IMR-90 (cell line): ENCODE measurements around the gene ARHGAP15. TPM values are rescaled to one million over a fixed set of nuclear protein-coding genes. Genes with fewer than 3 reads are reported as not detected.

Experiments used
- ATAC-seq: fragments of 200-7000 bp; cut with Tn5 transposase; 2 replicates; pipeline ENCODE4 v1.9.1; 2020; ENCODE audit warnings: low read depth, mild to moderate bottlenecking, moderate library complexity
- BruUV-seq: library from RNA; stranded (reverse); fragments of 400-500 nt; replicated peaks from 2 replicates; lab custom pipeline; 2021; lab: Mats Ljungman, UMichigan
- CTCF ChIA-PET: fragments of 300-600 bp; formaldehyde crosslinking; extraction: SDS; loops from one replicate; lab custom pipeline; 2021; ENCODE audit warnings: antibody characterized with exemption; lab: Yijun Ruan, JAX
- POLR2A ChIA-PET: fragments of 300-600 bp; sonication (Branson Sonifier 250); formaldehyde crosslinking; loops from one replicate; lab custom pipeline; 2022; ENCODE audit warnings: antibody characterized with exemption; ENCODE audit not compliant: unreplicated experiment; lab: Charles Lee
- DNase-seq: peaks from one replicate; pipeline ENCODE4 v3.0.0; 2013
- H2AFZ ChIP-seq: replicated peaks from 2 replicates; pipeline ENCODE3; 2013; ENCODE audit warnings: low read length, mild to moderate bottlenecking; ENCODE audit not compliant: poor library complexity
- H2AK5ac ChIP-seq: 2 replicates; pipeline ENCODE4 v1.6.1; 2013; ENCODE audit warnings: low read depth, low read length, inconsistent platforms
- H2AK9ac ChIP-seq: replicated peaks from 2 replicates; pipeline ENCODE3; 2013; ENCODE audit warnings: mild to moderate bottlenecking, low read depth, low read length, moderate library complexity; ENCODE audit not compliant: poor library complexity
- H2BK120ac ChIP-seq: 2 replicates; pipeline ENCODE4 v1.6.1; 2013; ENCODE audit warnings: low read depth, low read length, inconsistent platforms
- H2BK15ac ChIP-seq: 3 replicates; pipeline ENCODE4 v1.6.1; 2013; ENCODE audit warnings: low read depth, low read length, inconsistent platforms
- H2BK20ac ChIP-seq: 2 replicates; pipeline ENCODE4 v1.6.1; 2013; ENCODE audit warnings: low read depth, mild to moderate bottlenecking, inconsistent platforms, low read length, moderate library complexity
- H2BK5ac ChIP-seq: 2 replicates; pipeline ENCODE4 v1.6.1; 2013; ENCODE audit warnings: mild to moderate bottlenecking, low read depth, low read length, inconsistent platforms; ENCODE audit not compliant: poor library complexity, severe bottlenecking
- H3K14ac ChIP-seq: replicated peaks from 2 replicates; pipeline ENCODE4 v1.6.1; 2013; ENCODE audit warnings: low read depth, low read length, inconsistent platforms
- H3K18ac ChIP-seq: 2 replicates; pipeline ENCODE4 v1.6.1; 2013; ENCODE audit warnings: low read depth, low read length, control low read depth
- H3K23ac ChIP-seq: 2 replicates; pipeline ENCODE4 v1.6.1; 2013; ENCODE audit warnings: low read depth, low read length, inconsistent platforms
- H3K27ac ChIP-seq: 2 replicates; pipeline ENCODE4 v1.5.1; 2013; ENCODE audit warnings: mild to moderate bottlenecking, control low read depth, low read length; ENCODE audit not compliant: insufficient read depth
- H3K27me3 ChIP-seq: 2 replicates; pipeline ENCODE4 v1.6.1; 2013; ENCODE audit warnings: low read length; ENCODE audit not compliant: control insufficient read depth, insufficient read depth
- H3K36me3 ChIP-seq: 2 replicates; pipeline ENCODE4 v1.6.1; 2013; ENCODE audit warnings: low read length, mixed read lengths; ENCODE audit not compliant: control insufficient read depth, insufficient read depth
- H3K4ac ChIP-seq: 2 replicates; pipeline ENCODE4 v1.6.1; 2013; ENCODE audit warnings: low read depth, low read length, inconsistent platforms
- H3K4me1 ChIP-seq: 2 replicates; pipeline ENCODE4 v1.6.1; 2013; ENCODE audit warnings: low read length, mixed read lengths; ENCODE audit not compliant: control insufficient read depth, insufficient read depth
- H3K4me2 ChIP-seq: 2 replicates; pipeline ENCODE4 v1.6.1; 2013; ENCODE audit warnings: low read depth, mild to moderate bottlenecking, control low read depth, low read length, moderate library complexity
- H3K4me3 ChIP-seq: 2 replicates; pipeline ENCODE4 v1.5.1; 2013; ENCODE audit warnings: low read depth, mild to moderate bottlenecking, control low read depth, low read length, moderate library complexity; ENCODE audit not compliant: insufficient read depth
- H3K56ac ChIP-seq: 2 replicates; pipeline ENCODE4 v1.6.1; 2013; ENCODE audit warnings: low read length, inconsistent platforms; ENCODE audit not compliant: insufficient read depth; ENCODE audit errors: extremely low read depth
- H3K79me1 ChIP-seq, 2 experiments: 2 replicates each; pipeline ENCODE4 v1.6.1; 2013; ENCODE audit warnings: low read length in 2 of 2, inconsistent platforms in 1 of 2, low read depth in 1 of 2
- H3K9ac ChIP-seq: 2 replicates; pipeline ENCODE4 v1.6.1; 2013; ENCODE audit warnings: low read depth, low read length, control low read depth
- H3K9me1 ChIP-seq: 2 replicates; pipeline ENCODE4 v1.6.1; 2013; ENCODE audit warnings: low read length, inconsistent platforms; ENCODE audit not compliant: insufficient read depth
- H3K9me3 ChIP-seq: 2 replicates; pipeline ENCODE4 v1.6.1; 2013; ENCODE audit warnings: low read length; ENCODE audit not compliant: control insufficient read depth, insufficient read depth
- H4K20me1 ChIP-seq: 2 replicates; pipeline ENCODE4 v1.6.1; 2013; ENCODE audit warnings: low read length, inconsistent platforms; ENCODE audit not compliant: insufficient read depth
- H4K5ac ChIP-seq: 2 replicates; pipeline ENCODE4 v1.6.1; 2013; ENCODE audit warnings: mild to moderate bottlenecking, low read depth, low read length, control low read depth
- H4K8ac ChIP-seq, 2 experiments: 2 replicates each; pipeline ENCODE4 v1.6.1; 2013; ENCODE audit warnings: low read depth in 2 of 2, low read length in 2 of 2, control low read depth in 1 of 2, inconsistent platforms in 1 of 2
- H4K91ac ChIP-seq: 2 replicates; pipeline ENCODE4 v1.6.1; 2013; ENCODE audit warnings: low read depth, low read length, inconsistent platforms; ENCODE audit not compliant: insufficient read depth
- CEBPB ChIP-seq: IDR thresholded peaks from 2 replicates; pipeline ENCODE4 v1.6.1; 2012; ENCODE audit warnings: low read depth, low read length, improper control_type of control experiment
- RAD21 ChIP-seq: IDR thresholded peaks from 2 replicates; pipeline ENCODE4 v1.6.1; 2012; ENCODE audit warnings: low read length, improper control_type of control experiment
- SMC3 ChIP-seq: fragments of 150-350 bp; IDR thresholded peaks from 2 replicates; pipeline ENCODE4 v1.6.1; 2016; ENCODE audit warnings: low read depth, mild to moderate bottlenecking, antibody characterized with exemption, low read length, moderate library complexity
- WGBS, 2 experiments: methylation state at CpG; one replicate each; pipeline versions ENCODE4 v1.1.5 to v1.1.7; 2013; ENCODE audit warnings: missing lambda C conversion rate in 2 of 2; ENCODE audit not compliant: insufficient read length in 1 of 2; ENCODE audit errors: extremely low coverage in 2 of 2; 5-methylcytosine and 5-hydroxymethylcytosine counted together
- dilution Hi-C: fragments of 300-500 bp; cut with HindIII; formaldehyde crosslinking; loops from one replicate; pipeline ENCODE4 v1.14.3; 2018; ENCODE audit warnings: low sequenced_read_pairs; ENCODE audit not compliant: unreplicated experiment
- in situ Hi-C: fragments of 300-500 bp; cut with MboI; formaldehyde crosslinking; loops from 3 replicates; pipeline ENCODE4 v1.14.3; 2019; ENCODE audit warnings: low sequenced_read_pairs, inconsistent platforms, mixed read lengths
- intact Hi-C: fragments of 100-400 bp; cut with micrococcal nuclease; formaldehyde crosslinking; loops from 2 replicates; pipeline ENCODE4 v1.10.0; 2022
- polyA plus RNA-seq, 3 experiments: library from polyadenylated mRNA; depleted of rRNA; stranded (reverse); fragments of >200 nt; gene quantifications; 2 replicates each; pipeline ENCODE4 v1.2.3, GENCODE V29; 2012; ENCODE audit warnings: low replicate concordance in 1 of 3
- total RNA-seq: library from RNA; depleted of rRNA; stranded (reverse); fragments of >200 nt; gene quantifications from 2 replicates; pipeline ENCODE4 v1.2.3, GENCODE V29; 2012

ARHGAP15 gene
- total and polyA plus RNA-seq, 2 of the 4 experiments (the other 2 are of a cell fraction) = not detected

DNA sequence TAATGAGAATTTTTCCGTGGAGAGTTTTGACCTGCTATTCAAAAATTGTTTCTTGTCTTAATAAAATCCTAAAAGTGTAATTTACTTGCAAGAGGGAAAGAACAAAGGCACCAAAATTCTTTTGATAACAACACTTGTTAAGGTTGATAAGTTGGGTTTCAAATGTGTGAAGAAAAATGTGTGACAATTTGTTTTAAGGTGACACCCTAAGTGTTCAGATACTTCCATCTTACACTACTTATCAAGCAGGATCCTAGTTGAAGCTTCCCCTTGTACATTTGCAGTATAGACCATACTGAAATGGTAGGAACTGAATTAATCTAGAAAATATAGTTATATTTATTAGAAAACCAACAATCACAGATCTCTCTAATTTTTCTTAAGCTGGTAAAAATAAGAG is 204.6 kb downstream of the ARHGAP15 start:
- H3K79me1 ChIP-seq = no peaks in the 10 kb centered on the region
- H3K14ac ChIP-seq = no peak overlapping the region
- TF ChIP-seq RAD21 (no peak), SMC3 (no peak), CEBPB (no peak)
- H3K4me2 ChIP-seq = no peak overlapping the region
- dilution Hi-C loops (no loop called here), intact Hi-C loops (no loop called here), in situ Hi-C loops (no loop called here)
- no peak overlapping the region for H3K18ac ChIP-seq
- ATAC-seq = no peak
- H3K9ac ChIP-seq = no peak overlapping the region
- no peak overlapping the region for H3K27ac ChIP-seq
- H3K4me3 ChIP-seq = no peak overlapping the region
- no peak overlapping the region for H2AK5ac ChIP-seq
- H3K36me3 ChIP-seq = no peaks in the 10 kb centered on the region
- WGBS, 2 experiments = no CpG with 5 or more reads among the region's 1 CpG
- H3K56ac ChIP-seq = no peak overlapping the region
- no peak overlapping the region for H2BK15ac ChIP-seq
- DNase-seq = no peak
- no peak overlapping the region for H2AFZ ChIP-seq
- no peak overlapping the region for H2BK5ac ChIP-seq
- H2BK120ac ChIP-seq = no peak overlapping the region
- POLR2A ChIA-PET = no interaction called here
- H3K23ac ChIP-seq = no peak overlapping the region
- H4K8ac ChIP-seq = no peak overlapping the region
- no peak overlapping the region for H2AK9ac ChIP-seq
- no peaks in the 10 kb centered on the region for H3K27me3 ChIP-seq
- no peaks in the 10 kb centered on the region for H4K20me1 ChIP-seq
- H3K4me1 ChIP-seq = no peaks in the 10 kb centered on the region
- CTCF ChIA-PET = no interaction called here
- no TSS peak for BruUV-seq
- no peak overlapping the region for H3K4ac ChIP-seq
- H4K91ac ChIP-seq = no peak overlapping the region
- no peak overlapping the region for H4K5ac ChIP-seq
- no peak overlapping the region for H2BK20ac ChIP-seq
- H3K9me3 ChIP-seq = no peaks in the 10 kb centered on the region
- H3K9me1 ChIP-seq = no peaks in the 10 kb centered on the region
